Activated CD8-positive, alpha-beta T cell treated with anti-CD3 and anti-CD28 coated beads for 36 hours (primary cell): ENCODE measurements around the gene MRPL42. TPM values are rescaled to one million over a fixed set of nuclear protein-coding genes. Genes with fewer than 3 reads are reported as not detected.
"Not testable (repeated sequence)": the region's sequence is repeated elsewhere in the genome, so short reads cannot be mapped to it uniquely, and the experiment has no call there.

Experiments
- ATAC-seq: fragments of 200-7000 bp; cut with Tn5 transposase; one replicate; pipeline ENCODE4 v1.10.0; 2021; ENCODE audit warnings: mild to moderate bottlenecking, moderate library complexity
- CTCF ChIA-PET: fragments of 350-600 bp; sonication (Branson Sonifier 250); formaldehyde crosslinking; loops from one replicate; lab custom pipeline; 2021; ENCODE audit warnings: antibody characterized with exemption; lab: Charles Lee
- POLR2A ChIA-PET: fragments of 350-600 bp; sonication (Branson Sonifier 250); formaldehyde crosslinking; loops from one replicate; lab custom pipeline; 2021; ENCODE audit warnings: antibody characterized with exemption; lab: Charles Lee
- DNase-seq: peaks from one replicate; pipeline ENCODE4 v3.0.0-alpha.2; 2020
- H3K27ac Mint-ChIP-seq: one replicate; pipeline ENCODE4 v1.8.0; 2021; ENCODE audit warnings: mild to moderate bottlenecking, mixed read lengths
- H3K27me3 Mint-ChIP-seq: one replicate; pipeline ENCODE4 v1.8.0; 2021; ENCODE audit warnings: mixed read lengths
- H3K36me3 Mint-ChIP-seq: one replicate; pipeline ENCODE4 v1.8.0; 2021; ENCODE audit warnings: low read depth, mixed read lengths
- H3K4me1 Mint-ChIP-seq: one replicate; pipeline ENCODE4 v1.8.0; 2021; ENCODE audit warnings: low read depth, mixed read lengths
- H3K4me3 Mint-ChIP-seq: one replicate; pipeline ENCODE4 v1.8.0; 2021; ENCODE audit warnings: mild to moderate bottlenecking, moderate library complexity, mixed read lengths
- H3K9me3 Mint-ChIP-seq: one replicate; pipeline ENCODE4 v1.8.0; 2021; ENCODE audit warnings: mixed read lengths
- CTCF ChIP-seq: fragments of 200-600 bp; IDR thresholded peaks from one replicate; pipeline ENCODE4 v1.8.0; 2022; ENCODE audit warnings: antibody characterized with exemption, mild to moderate bottlenecking
- intact Hi-C: fragments of 100-400 bp; cut with micrococcal nuclease; formaldehyde crosslinking; loops from one replicate; pipeline ENCODE4 v1.10.0; 2022
- total RNA-seq, 2 experiments: library from RNA; stranded (reverse); gene quantifications; one replicate each; pipeline ENCODE4 v1.2.3, GENCODE V29; 2021

Gene MRPL42
- total RNA-seq, 2 experiments from 2014 or later: 85.6 to 87.6 TPM

GRCh38 chr12:93469386-93469785 lies 2.1 kb downstream of the MRPL42 start:
- ChIA-PET CTCF (interaction anchor here (0.8 kb wide), 1 partner anchor 12 kb away, joined by 3 read pairs; no protein-coding TSS in a partner anchor), POLR2A (no interaction called here)
- Mint-ChIP-seq H3K4me3 (no peak overlapping the region), H3K4me1 (peaks cover 27% of the 10 kb centered on the region), H3K27me3 (no peaks in the 10 kb centered on the region), H3K36me3 (peaks cover 26% of the 10 kb centered on the region), H3K9me3 (no peaks in the 10 kb centered on the region), H3K27ac (no peak overlapping the region)
- intact Hi-C loops: no loop called here
- no peak for ATAC-seq
- TF ChIP-seq CTCF: no peak
- DNase-seq: no peak

DNA sequence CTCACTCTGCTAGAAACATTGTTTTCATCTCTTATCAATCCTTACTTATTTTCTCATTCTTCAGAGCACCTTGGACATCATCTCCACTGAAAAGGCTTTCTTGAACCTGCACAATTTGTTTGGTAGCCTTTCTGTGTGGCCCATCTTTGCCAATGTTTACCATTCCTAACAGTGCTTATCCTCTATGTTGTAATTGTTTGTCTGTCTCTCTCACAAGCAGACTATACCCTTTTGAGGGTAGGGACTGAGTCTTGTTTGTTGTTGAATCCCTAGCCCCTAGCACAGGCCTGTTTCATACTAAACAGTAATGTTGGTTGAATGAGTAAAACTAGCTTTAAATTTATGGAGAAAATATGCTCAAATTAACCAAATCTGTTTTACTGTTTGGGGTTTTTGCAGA lies 9.2 kb downstream of the MRPL42 start:
- intact Hi-C loops: no loop called here
- DNase-seq (no peak), ATAC-seq (no peak)
- Mint-ChIP-seq H3K4me3 (no peak overlapping the region), H3K4me1 (peaks cover 7% of the 10 kb centered on the region), H3K27me3 (no peaks in the 10 kb centered on the region), H3K27ac (no peak overlapping the region), H3K36me3 (peaks cover 27% of the 10 kb centered on the region), H3K9me3 (no peaks in the 10 kb centered on the region)
- ChIA-PET CTCF (interaction anchor here (1.2 to 1.7 kb wide), 3 partner anchors 9 to 626 kb away, joined by 3 to 7 read pairs (median 6); partner anchors contain the start of gene MRPL42), POLR2A (no interaction called here)
- no peak for TF ChIP-seq CTCF

DNA sequence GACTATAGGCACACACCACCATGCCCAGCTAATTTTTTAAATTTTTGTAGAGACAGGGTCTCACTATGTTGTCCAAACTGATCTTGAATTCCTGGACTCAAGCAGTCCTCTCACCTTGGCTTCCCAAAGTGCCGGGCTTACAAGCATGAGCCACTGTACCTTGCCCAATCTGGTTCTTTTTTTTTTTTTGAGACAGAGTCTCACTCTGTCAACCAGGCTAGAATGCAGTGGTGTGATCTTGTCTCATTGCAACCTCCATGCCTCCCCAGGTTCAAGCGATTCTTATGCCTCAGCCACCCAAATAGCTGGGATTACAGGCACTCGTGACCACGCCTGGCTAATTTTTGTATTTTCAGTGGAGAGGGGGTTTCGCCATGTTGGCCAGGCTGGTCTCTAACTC lies 15.4 kb downstream of the MRPL42 start:
- DNase-seq (no peak), ATAC-seq (no peak)
- no peak for TF ChIP-seq CTCF
- Mint-ChIP-seq H3K36me3 (peaks cover 25% of the 10 kb centered on the region), H3K9me3 (no peaks in the 10 kb centered on the region), H3K27me3 (no peaks in the 10 kb centered on the region), H3K27ac (no peak overlapping the region), H3K4me1 (no peaks in the 10 kb centered on the region), H3K4me3 (no peak overlapping the region)
- intact Hi-C loops: no loop called here
- ChIA-PET CTCF (interaction anchor here (1.5 kb wide), 3 partner anchors 10 to 620 kb away, joined by 4 to 9 read pairs (median 5); no protein-coding TSS in a partner anchor), POLR2A (no interaction called here)

DNA sequence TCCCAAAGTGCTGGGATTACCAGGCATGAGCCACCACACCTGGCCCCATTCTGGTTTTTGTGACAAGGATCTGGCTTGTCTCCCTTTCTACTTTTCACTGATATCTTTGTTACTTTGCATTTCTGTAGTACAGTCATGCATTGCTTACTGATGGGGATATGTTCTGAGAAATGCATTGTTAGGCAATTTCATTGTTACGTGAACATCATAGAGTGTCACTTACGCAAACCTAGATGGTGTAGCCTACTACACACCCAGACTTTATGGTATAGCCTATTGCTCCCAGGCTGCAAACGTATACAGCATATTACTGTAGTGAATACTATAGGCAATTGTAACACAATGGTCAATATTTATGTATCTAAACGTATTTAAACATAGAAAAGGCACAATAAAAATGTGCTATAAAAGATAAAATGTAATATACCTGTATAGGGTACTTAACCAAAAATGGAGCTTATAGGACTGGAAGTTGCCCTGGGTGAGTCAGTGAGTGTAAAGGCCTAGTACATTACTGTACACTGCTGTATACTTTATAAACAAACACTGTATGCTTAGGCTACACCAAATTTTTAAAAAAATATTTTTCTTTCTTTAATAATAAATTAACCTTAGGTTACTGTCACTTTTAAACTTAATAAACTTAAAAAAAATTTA lies 16.0 kb downstream of the MRPL42 start:
- ChIA-PET POLR2A (no interaction called here), CTCF (interaction anchor here (1.5 kb wide), 3 partner anchors 11 to 619 kb away, joined by 4 to 9 read pairs (median 5); no protein-coding TSS in a partner anchor)
- Mint-ChIP-seq H3K36me3 (peaks cover 24% of the 10 kb centered on the region), H3K9me3 (no peaks in the 10 kb centered on the region), H3K27me3 (no peaks in the 10 kb centered on the region), H3K27ac (no peak overlapping the region), H3K4me1 (no peaks in the 10 kb centered on the region), H3K4me3 (no peak overlapping the region)
- no peak for DNase-seq
- intact Hi-C loops: no loop called here
- ATAC-seq: no peak
- no peak for TF ChIP-seq CTCF

GRCh38 chr12:93484315-93484981 lies 17.1 kb downstream of the MRPL42 start:
- intact Hi-C loops: no loop called here
- TF ChIP-seq CTCF: no peak
- no peak overlapping the region for H3K4me3 Mint-ChIP-seq
- ChIA-PET CTCF (interaction anchor here (1.5 kb wide), 3 partner anchors 12 to 618 kb away, joined by 4 to 9 read pairs (median 5); no protein-coding TSS in a partner anchor), POLR2A (interaction anchor here (0.6 to 0.7 kb wide), 2 partner anchors 51 to 462 kb away, joined by 3 read pairs; no protein-coding TSS in a partner anchor)
- H3K27me3 Mint-ChIP-seq: no peaks in the 10 kb centered on the region
- ATAC-seq: no peak
- H3K4me1 Mint-ChIP-seq: no peaks in the 10 kb centered on the region
- peaks cover 27% of the 10 kb centered on the region for H3K36me3 Mint-ChIP-seq
- H3K9me3 Mint-ChIP-seq: no peaks in the 10 kb centered on the region
- H3K27ac Mint-ChIP-seq: no peak overlapping the region
- DNase-seq: no peak

DNA sequence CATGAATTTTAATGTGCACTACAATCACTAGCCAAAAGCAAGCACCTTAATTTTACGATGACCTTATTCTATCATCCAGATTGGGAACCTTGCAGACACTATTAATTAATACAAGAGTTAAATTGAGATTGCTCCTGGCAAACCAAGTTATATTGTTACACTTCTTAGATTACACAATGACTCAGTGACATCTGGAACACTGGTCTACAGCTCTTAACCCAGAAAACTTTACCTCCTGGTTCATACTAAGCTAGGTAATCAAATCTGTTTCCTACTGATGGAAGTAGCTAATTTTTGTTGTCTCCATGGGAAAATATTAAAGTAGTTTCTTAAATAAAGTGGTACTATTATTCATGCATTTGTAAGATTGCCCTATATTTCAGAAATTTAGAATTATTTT lies 25.5 kb downstream of the MRPL42 start:
- DNase-seq, H3K9me3 Mint-ChIP-seq, H3K4me3 Mint-ChIP-seq, intact Hi-C loops, POLR2A ChIA-PET, H3K27me3 Mint-ChIP-seq, H3K27ac Mint-ChIP-seq, CTCF ChIA-PET, ATAC-seq: not testable (repeated sequence)
- H3K4me1 Mint-ChIP-seq: peaks cover 14% of the 10 kb centered on the region
- peaks cover 39% of the 10 kb centered on the region for H3K36me3 Mint-ChIP-seq
